HG03103 (cell line): ENCODE measurements around the gene ERCC5.

Experiments used
- ATAC-seq: cut with Tn5 transposase; IDR thresholded peaks from one replicate; pipeline ENCODE4 v1.9.1; 2021; ENCODE audit warnings: low read depth; ENCODE audit not compliant: unreplicated experiment

The ERCC5 gene

GRCh38 chr13:102838982-102839381 lies 6.8 kb upstream of the ERCC5 start:
- no peak for ATAC-seq

- no peak for ATAC-seq
Measured at GRCh38 chr13:102839462-102839861, 6.4 kb upstream of the ERCC5 start.

- ATAC-seq = peak; percentile 1
Measured at GRCh38 chr13:102845289-102845629, 573 bp upstream of the ERCC5 start.

- ATAC-seq = peak; percentile 34
Measured at GRCh38 chr13:102846261-102847015, 606 bp downstream of the ERCC5 start.

GRCh38 chr13:102847272-102848234 lies 1.7 kb downstream of the ERCC5 start:
- peak; percentile 20 for ATAC-seq

- ATAC-seq = no peak
Measured at GRCh38 chr13:102848956-102849355, 3.1 kb downstream of the ERCC5 start.

GRCh38 chr13:102852556-102852955 lies 6.7 kb downstream of the ERCC5 start:
- no peak for ATAC-seq

GRCh38 chr13:102854675-102855074 lies 8.8 kb downstream of the ERCC5 start:
- ATAC-seq = no peak

GRCh38 chr13:102856557-102856956 lies 10.7 kb downstream of the ERCC5 start:
- no peak for ATAC-seq

GRCh38 chr13:102862624-102863210 lies 16.9 kb downstream of the ERCC5 start:
- ATAC-seq = no peak

GRCh38 chr13:102863590-102863989 lies 17.8 kb downstream of the ERCC5 start:
- no peak for ATAC-seq

GRCh38 chr13:102868366-102868936 lies 22.6 kb downstream of the ERCC5 start:
- ATAC-seq = no peak

GRCh38 chr13:102869948-102870676 lies 24.3 kb downstream of the ERCC5 start:
- ATAC-seq = peak; percentile 21

- ATAC-seq = peak; percentile 79
Measured at GRCh38 chr13:102870677-102871415, 25.0 kb downstream of the ERCC5 start.

GRCh38 chr13:102872131-102872530 lies 26.3 kb downstream of the ERCC5 start:
- ATAC-seq = no peak

GRCh38 chr13:102872531-102872930 lies 26.7 kb downstream of the ERCC5 start:
- ATAC-seq = no peak

GRCh38 chr13:102873653-102874052 lies 27.8 kb downstream of the ERCC5 start:
- ATAC-seq = no peak

- no peak for ATAC-seq
Measured at GRCh38 chr13:102875256-102875655, 29.4 kb downstream of the ERCC5 start.

- no peak for ATAC-seq
Measured at GRCh38 chr13:102877303-102877702, 31.5 kb downstream of the ERCC5 start.

- no peak for ATAC-seq
Measured at GRCh38 chr13:102878481-102878880, 32.6 kb downstream of the ERCC5 start.
